K562 (cell line): ENCODE data around the gene UBN1. TPM values are rescaled to one million over a fixed set of nuclear protein-coding genes. Genes with fewer than 3 reads are reported as not detected.
A peak's percentile ranks its signal among the peaks of the same experiment; 100 is the strongest.

ENCODE experiments used
- ATAC-seq: fragments of 200-7000 bp; cut with Tn5 transposase; 3 replicates; pipeline ENCODE4 v1.9.1; 2020; ENCODE audit warnings: moderate library complexity
- BruUV-seq: library from RNA; stranded (reverse); fragments of 400-500 nt; replicated peaks from 2 replicates; lab custom pipeline; 2021; lab: Mats Ljungman, UMichigan
- CTCF ChIA-PET: fragments of 300-600 bp; formaldehyde crosslinking; extraction: SDS; loops from one replicate; lab custom pipeline; 2021; ENCODE audit warnings: low intra/inter-chr PET ratio; lab: Yijun Ruan, JAX
- POLR2A ChIA-PET: fragments of 300-600, 350-650 bp; sonication (Branson Sonifier 250); formaldehyde crosslinking; extraction: SDS; loops from one replicate; lab custom pipeline; 2021; ENCODE audit warnings: antibody characterized with exemption, inconsistent platforms; lab: Yijun Ruan, JAX
- DNase-seq, 4 experiments: peaks; one replicate each; pipeline versions ENCODE4 v3.0.0 to v3.0.0-alpha.2; 2011 to 2018; ENCODE audit warnings: low spot score in 3 of 4, mixed read lengths in 3 of 4; ENCODE audit errors: extremely low read depth in 1 of 4
- FAIRE-seq: peaks from 2 replicates; lab custom pipeline; 2011; peaks lifted over from hg19 to GRCh38; lab: Jason Lieb, UNC
- H2AFZ ChIP-seq: 2 replicates; pipeline ENCODE4 v1.6.0; 2011; ENCODE audit warnings: low read depth, low read length, control low read depth, inconsistent platforms
- H3K27ac ChIP-seq: fragments of 200-600 bp; 3 replicates; pipeline ENCODE4 v1.8.0; 2011; ENCODE audit warnings: low read depth, mild to moderate bottlenecking, control low read depth, inconsistent platforms, low read length, moderate library complexity, mixed read lengths; ENCODE audit errors: extremely low read depth
- H3K27me3 ChIP-seq, 2 experiments: fragments of 300-600 bp in 1 of 2; 2 replicates in 1 of 2; 3 replicates in 1 of 2; pipeline versions ENCODE4 v1.6.0 to v1.8.0; 2011; ENCODE audit warnings: inconsistent platforms in 2 of 2, low read length in 2 of 2, mild to moderate bottlenecking in 1 of 2, mixed read lengths in 1 of 2, moderate library complexity in 1 of 2; ENCODE audit not compliant: control insufficient read depth in 2 of 2, insufficient read depth in 2 of 2
- H3K36me3 ChIP-seq: fragments of 300-600 bp; 3 replicates; pipeline ENCODE4 v1.8.0; 2011; ENCODE audit warnings: mild to moderate bottlenecking, low read length, inconsistent platforms; ENCODE audit not compliant: control insufficient read depth, insufficient read depth
- H3K4me1 ChIP-seq, 2 experiments: fragments of 200-600 bp in 1 of 2; replicated peaks in 1 of 2; 2 replicates in 1 of 2; 3 replicates in 1 of 2; pipeline versions ENCODE4 v1.5.1 to v1.8.0; 2011; ENCODE audit warnings: inconsistent platforms in 2 of 2, low read length in 2 of 2, mild to moderate bottlenecking in 1 of 2, mixed read lengths in 1 of 2, moderate library complexity in 1 of 2; ENCODE audit not compliant: control insufficient read depth in 2 of 2, insufficient read depth in 2 of 2
- H3K4me2 ChIP-seq: 2 replicates; pipeline ENCODE4 v1.6.1; 2011; ENCODE audit warnings: low read length, control low read depth, inconsistent platforms, mixed read lengths; ENCODE audit not compliant: insufficient read depth
- H3K4me3 ChIP-seq: fragments of 200-600 bp; sonication (generic), shearing (Covaris generic); 2 replicates; pipeline ENCODE4 v1.5.1; 2016; ENCODE audit warnings: control low read depth, inconsistent platforms
- H3K79me2 ChIP-seq: fragments of 200-600 bp; 3 replicates; pipeline ENCODE4 v1.8.0; 2011; ENCODE audit warnings: low read length, inconsistent platforms; ENCODE audit not compliant: control insufficient read depth, insufficient read depth
- H3K9ac ChIP-seq, 2 experiments: 2 replicates each; pipeline versions ENCODE4 v1.6.0 to v1.6.1; 2011; ENCODE audit warnings: low read depth in 2 of 2, low read length in 2 of 2, control low read depth in 1 of 2, inconsistent platforms in 1 of 2, mild to moderate bottlenecking in 1 of 2, mixed read lengths in 1 of 2; ENCODE audit not compliant: insufficient read depth in 1 of 2
- H3K9me1 ChIP-seq: one replicate; pipeline ENCODE4 v1.6.0; 2011; ENCODE audit warnings: inconsistent platforms, mild to moderate bottlenecking, low read length, moderate library complexity; ENCODE audit not compliant: control insufficient read depth, insufficient read depth
- H3K9me3 ChIP-seq: replicated peaks from 2 replicates; pipeline ENCODE4 v1.5.1; 2011; ENCODE audit warnings: low read depth, low read length, inconsistent platforms; ENCODE audit not compliant: control insufficient read depth, insufficient read depth
- H4K20me1 ChIP-seq: replicated peaks from 2 replicates; pipeline ENCODE4 v1.6.1; 2011; ENCODE audit warnings: low read length, inconsistent platforms, mixed read lengths; ENCODE audit not compliant: control insufficient read depth, insufficient read depth
- ADNP ChIP-seq: fragments of 200-800 bp; sonication (Bioruptor generic); IDR thresholded peaks from 2 replicates; pipeline ENCODE4 v1.6.1; 2016; ENCODE audit warnings: missing genetic modification characterization, missing compliant biosample characterization
- DNMT1 ChIP-seq: fragments of 450-650 bp; IDR thresholded peaks from 2 replicates; pipeline ENCODE4 v1.6.1; 2016; ENCODE audit warnings: antibody characterized with exemption, mild to moderate bottlenecking
- ZFX ChIP-seq: sonication (generic); formaldehyde crosslinking; IDR thresholded peaks from 2 replicates; pipeline ENCODE4 v1.8.0; 2022; ENCODE audit warnings: mild to moderate bottlenecking, missing genetic modification reagents, moderate library complexity
- ZNF583 ChIP-seq: fragments of 250-450 bp; sonication (Bioruptor Pico); IDR thresholded peaks from 2 replicates; pipeline ENCODE4 v1.4.0; 2020
- WGBS: fragments of 100-300 bp; shearing (Covaris generic); methylation state at CpG from one replicate; pipeline ENCODE4 v1.1.6; 2016; ENCODE audit warnings: low coverage, mixed read lengths; ENCODE audit not compliant: insufficient coverage; ENCODE audit errors: missing lambda C conversion rate; 5-methylcytosine and 5-hydroxymethylcytosine counted together
- in situ Hi-C: fragments of 300-500 bp; cut with MboI; formaldehyde crosslinking; loops from 4 replicates; pipeline ENCODE4 v1.15.0; 2018; ENCODE audit warnings: inconsistent platforms, mixed read lengths
- intact Hi-C: fragments of 100-400 bp; cut with micrococcal nuclease; formaldehyde crosslinking; loops from 2 replicates; pipeline ENCODE4 v1.14.2; 2022
- polyA plus RNA-seq, 8 experiments: library from polyadenylated mRNA; depleted of rRNA in 4 of 8; stranded (reverse) in 5 of 8; unstranded in 3 of 8; fragments of >200 nt; fragmentation: Nextera tagmentation in 2 of 8; fragmentation: Illumina TruSeq in 1 of 8; extraction: Ambion mirVana in 2 of 8; extraction: Trizol in 1 of 8; gene quantifications; 2 replicates each; pipeline versions ENCODE4 v1.2.1 to v1.2.3, GENCODE V29; 2011 to 2014; ENCODE audit warnings: inconsistent platforms in 1 of 8, missing spikeins in 1 of 8
- total RNA-seq, 7 experiments: library from RNA; depleted of rRNA in 6 of 7; stranded (reverse); fragments of >200 nt in 6 of 7; fragmentation: Illumina TruSeq in 2 of 7; extraction: Trizol in 2 of 7; gene quantifications; 2 replicates each; pipeline versions ENCODE4 v1.2.1 to v1.2.3, GENCODE V29; 2011 to 2021; ENCODE audit warnings: low replicate concordance in 1 of 7

The UBN1 gene
- total and polyA plus RNA-seq, 9 of the 15 experiments (the other 6 are each of a cell fraction or from before 2014, with no cell fraction given) = 1.5 to 45.7 (median 20.6) TPM

DNA sequence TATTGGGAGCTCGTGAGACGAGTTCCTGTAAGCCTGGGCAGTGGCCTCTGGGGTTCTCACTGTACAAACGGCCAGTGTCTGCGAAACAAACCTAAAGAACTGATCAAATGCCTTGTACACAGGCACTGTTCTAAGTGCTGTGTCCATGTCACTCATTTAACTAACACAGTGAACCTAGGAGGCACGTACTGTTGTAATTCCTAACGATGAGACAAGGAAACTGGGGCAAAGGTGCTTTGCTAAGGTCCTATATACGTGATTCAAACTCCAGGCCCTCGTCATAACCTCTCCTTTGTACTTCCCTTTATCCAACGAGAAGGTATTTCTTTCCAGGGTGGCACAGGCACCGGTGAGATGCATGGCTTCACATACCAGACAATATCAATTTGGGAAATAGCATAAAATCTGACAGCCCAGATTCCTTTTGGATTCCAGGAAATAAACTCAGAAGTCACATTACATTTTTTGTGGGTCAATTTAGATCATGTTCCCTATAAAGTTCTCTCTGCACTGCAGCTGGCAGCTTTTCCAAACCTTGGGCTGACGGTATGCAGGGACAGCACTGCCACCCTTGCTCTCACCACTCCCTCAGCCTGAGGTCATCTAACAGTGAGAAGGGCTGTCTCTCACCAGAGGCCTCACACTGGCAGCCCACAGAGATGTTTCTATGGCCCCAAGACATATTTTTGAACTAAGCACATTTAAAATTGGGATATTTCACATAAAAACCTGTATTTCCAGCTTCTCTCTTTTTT, 18.5 kb upstream of the UBN1 start (continued):
- TF ChIP-seq DNMT1 = no peak

DNA sequence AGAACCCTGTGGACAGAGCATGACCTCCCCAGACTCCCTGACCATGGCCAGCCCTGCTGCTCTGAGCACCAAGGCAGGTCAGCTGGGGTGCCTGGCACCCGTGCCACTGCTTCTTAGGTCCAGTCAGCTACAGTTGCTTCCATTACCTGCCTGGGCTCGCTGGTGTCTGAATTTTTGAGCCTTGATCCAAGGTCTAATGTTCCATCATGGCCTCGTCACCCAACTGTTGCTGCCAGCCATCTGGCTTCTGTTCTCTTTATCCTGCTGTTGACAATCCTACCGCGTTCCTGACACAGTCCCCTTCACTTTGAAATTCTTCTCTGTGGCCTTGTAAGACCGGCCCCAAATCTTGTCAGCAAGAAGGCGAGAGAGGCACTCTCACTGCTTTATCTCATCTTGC, 16.9 kb upstream of the UBN1 start:
- no peak overlapping the region for H2AFZ ChIP-seq
- TF ChIP-seq ZNF583 (CRISPR knock-in tag) (no peak), ZFX (CRISPR knock-in tag) (no peak), ADNP (tag) (no peak)
- TF ChIP-seq, all 486 proteins: peak for 0
- H3K4me3 ChIP-seq = no peak overlapping the region
- no peaks in the 10 kb centered on the region for H3K27me3 ChIP-seq
- FAIRE-seq = no peak
- peaks cover 8% of the 10 kb centered on the region for H4K20me1 ChIP-seq
- ChIA-PET CTCF (no interaction called here), POLR2A (interaction anchor here (0.6 to 1.0 kb wide), 3 partner anchors 12 to 102 kb away, joined by 3 to 4 read pairs (median 3); no protein-coding TSS in a partner anchor)
- no peak for DNase-seq
- H3K9ac ChIP-seq = 0 out of 4 replicates have a peak overlapping the region, but pooled peaks of 1 of the 2 experiments have one; percentile 47
- peaks cover 22% of the 10 kb centered on the region for H3K79me2 ChIP-seq
- H3K36me3 ChIP-seq = peaks cover 88% of the 10 kb centered on the region
- H3K9me1 ChIP-seq = no peaks in the 10 kb centered on the region
- intact Hi-C loops (no loop called here), in situ Hi-C loops (no loop called here)
- no peak overlapping the region for H3K27ac ChIP-seq
- BruUV-seq = no TSS peak
- no peaks in the 10 kb centered on the region for H3K9me3 ChIP-seq
- 92% methylated on average over 7 of the region's 7 CpGs for whole genome bisulfite sequencing
- H3K4me1 ChIP-seq = peaks cover 7 to 11% of the 10 kb centered on the region in 2 experiments; a peak in 4 of 5 replicates
- ATAC-seq = no peak
- H3K4me2 ChIP-seq = no peak overlapping the region
